ENCODE results near the gene FLG. TPM values are rescaled to one million over a fixed set of nuclear protein-coding genes. Genes with fewer than 3 reads are reported as not detected.
"Not testable (repeated sequence)": the region's sequence is repeated elsewhere in the genome, so short reads cannot be mapped to it uniquely, and the experiment has no call there.

FLG gene
- total RNA-seq, 1 donor from 2014 or later, result not detected

- Mint-ChIP-seq H3K36me3 (ENCODE audit: unreplicated experiment) (no peaks in the 10 kb centered on the region), H3K27me3 (ENCODE audit: unreplicated experiment) (no peaks in the 10 kb centered on the region), H3K4me3 (ENCODE audit: unreplicated experiment) (no peak overlapping the region), H3K9me3 (ENCODE audit: unreplicated experiment) (peaks cover 31% of the 10 kb centered on the region), H3K4me1 (ENCODE audit: unreplicated experiment) (no peaks in the 10 kb centered on the region), H3K27ac (ENCODE audit: unreplicated experiment) (no peak overlapping the region)
- TF ChIP-seq CTCF (IDR thresholded peaks at IDR 0.05), result no peak
- no peak for DNase-seq (ENCODE audit: extremely low spot score, unreplicated experiment)
These were observed 15.1 kb downstream of the FLG start for GRCh38 chr1:152309955-152310354.

GRCh38 chr1:152309320-152309901 is 15.6 kb downstream of the FLG start:
- H3K9me3 Mint-ChIP-seq (ENCODE audit: unreplicated experiment), result peaks cover 28% of the 10 kb centered on the region
- not testable (repeated sequence) for H3K27me3 Mint-ChIP-seq (ENCODE audit: unreplicated experiment); H3K27ac Mint-ChIP-seq (ENCODE audit: unreplicated experiment); H3K4me3 Mint-ChIP-seq (ENCODE audit: unreplicated experiment); H3K4me1 Mint-ChIP-seq (ENCODE audit: unreplicated experiment); H3K36me3 Mint-ChIP-seq (ENCODE audit: unreplicated experiment); DNase-seq (ENCODE audit: extremely low spot score, unreplicated experiment)

- not testable (repeated sequence) for H3K27me3 Mint-ChIP-seq (ENCODE audit: unreplicated experiment); H3K4me1 Mint-ChIP-seq (ENCODE audit: unreplicated experiment); H3K27ac Mint-ChIP-seq (ENCODE audit: unreplicated experiment); H3K36me3 Mint-ChIP-seq (ENCODE audit: unreplicated experiment); DNase-seq (ENCODE audit: extremely low spot score, unreplicated experiment); H3K4me3 Mint-ChIP-seq (ENCODE audit: unreplicated experiment)
- peaks cover 22% of the 10 kb centered on the region for H3K9me3 Mint-ChIP-seq (ENCODE audit: unreplicated experiment)
These were observed 16.3 kb downstream of the FLG start for GRCh38 chr1:152308758-152309157.

GRCh38 chr1:152307970-152308369 is 17.1 kb downstream of the FLG start:
- peaks cover 22% of the 10 kb centered on the region for H3K9me3 Mint-ChIP-seq (ENCODE audit: unreplicated experiment)
- not testable (repeated sequence) for H3K27ac Mint-ChIP-seq (ENCODE audit: unreplicated experiment); DNase-seq (ENCODE audit: extremely low spot score, unreplicated experiment); H3K27me3 Mint-ChIP-seq (ENCODE audit: unreplicated experiment); H3K4me1 Mint-ChIP-seq (ENCODE audit: unreplicated experiment); H3K36me3 Mint-ChIP-seq (ENCODE audit: unreplicated experiment); H3K4me3 Mint-ChIP-seq (ENCODE audit: unreplicated experiment)

- H3K27ac Mint-ChIP-seq (ENCODE audit: unreplicated experiment); H3K36me3 Mint-ChIP-seq (ENCODE audit: unreplicated experiment); H3K4me1 Mint-ChIP-seq (ENCODE audit: unreplicated experiment); DNase-seq (ENCODE audit: extremely low spot score, unreplicated experiment); H3K27me3 Mint-ChIP-seq (ENCODE audit: unreplicated experiment); H3K4me3 Mint-ChIP-seq (ENCODE audit: unreplicated experiment): not testable (repeated sequence)
- H3K9me3 Mint-ChIP-seq (ENCODE audit: unreplicated experiment), result peaks cover 25% of the 10 kb centered on the region
These were observed 18.9 kb downstream of the FLG start for GRCh38 chr1:152306123-152306522.

GRCh38 chr1:152304773-152305172 is 20.3 kb downstream of the FLG start:
- not testable (repeated sequence) for H3K4me3 Mint-ChIP-seq (ENCODE audit: unreplicated experiment); H3K36me3 Mint-ChIP-seq (ENCODE audit: unreplicated experiment); H3K27ac Mint-ChIP-seq (ENCODE audit: unreplicated experiment); H3K4me1 Mint-ChIP-seq (ENCODE audit: unreplicated experiment); H3K27me3 Mint-ChIP-seq (ENCODE audit: unreplicated experiment)
- peaks cover 23% of the 10 kb centered on the region for H3K9me3 Mint-ChIP-seq (ENCODE audit: unreplicated experiment)
- peak; percentile 75 for DNase-seq (ENCODE audit: extremely low spot score, unreplicated experiment)

- H3K36me3 Mint-ChIP-seq (ENCODE audit: unreplicated experiment); H3K4me3 Mint-ChIP-seq (ENCODE audit: unreplicated experiment); H3K9me3 Mint-ChIP-seq (ENCODE audit: unreplicated experiment); H3K4me1 Mint-ChIP-seq (ENCODE audit: unreplicated experiment); H3K27ac Mint-ChIP-seq (ENCODE audit: unreplicated experiment); H3K27me3 Mint-ChIP-seq (ENCODE audit: unreplicated experiment): not testable (repeated sequence)
- DNase-seq (ENCODE audit: extremely low spot score, unreplicated experiment), result peak; percentile 67
These were observed 21.7 kb downstream of the FLG start for GRCh38 chr1:152303139-152303872.

- H3K4me1 Mint-ChIP-seq (ENCODE audit: unreplicated experiment); H3K27ac Mint-ChIP-seq (ENCODE audit: unreplicated experiment); DNase-seq (ENCODE audit: extremely low spot score, unreplicated experiment); H3K4me3 Mint-ChIP-seq (ENCODE audit: unreplicated experiment); H3K36me3 Mint-ChIP-seq (ENCODE audit: unreplicated experiment); H3K27me3 Mint-ChIP-seq (ENCODE audit: unreplicated experiment): not testable (repeated sequence)
- H3K9me3 Mint-ChIP-seq (ENCODE audit: unreplicated experiment), result peaks cover 12% of the 10 kb centered on the region
These were observed 68.6 kb downstream of the FLG start for GRCh38 chr1:152256394-152256793.

Other genes starting within 250 kb of the FLG start
- gene TCHHL1, start 236.2 kb downstream of the FLG start, total RNA-seq, result not detected in 2 replicates
- 0.05 TPM in 1 of 2 replicates, not detected in the other for gene TCHH, start 209.8 kb downstream of the FLG start, total RNA-seq
- gene RPTN, start 166.0 kb downstream of the FLG start, total RNA-seq, result not detected in 2 replicates
- gene HRNR, start 101.0 kb downstream of the FLG start, total RNA-seq, result not detected in 2 replicates
- not detected in 2 replicates for gene FLG2, start 34.8 kb upstream of the FLG start, total RNA-seq
- not detected in 2 replicates for gene CRNN, start 89.0 kb upstream of the FLG start, total RNA-seq
- not detected in 2 replicates for gene LCE5A, start 185.6 kb upstream of the FLG start, total RNA-seq
- not detected in 2 replicates for gene CRCT1, start 189.2 kb upstream of the FLG start, total RNA-seq
- not detected in 2 replicates for gene LCE3E, start 241.5 kb upstream of the FLG start, total RNA-seq